HepG2 (cell line): ENCODE measurements around the gene RBBP6. TPM values are rescaled to one million over a fixed set of nuclear protein-coding genes. Genes with fewer than 3 reads are reported as not detected.

Experiments used
- ATAC-seq: fragments of 200-7000 bp; cut with Tn5 transposase; 3 replicates; pipeline ENCODE4 v1.9.1; 2020; ENCODE audit warnings: mild to moderate bottlenecking, moderate library complexity
- BruUV-seq: library from RNA; stranded (reverse); fragments of 400-500 nt; replicated peaks from 2 replicates; lab custom pipeline; 2021; lab: Mats Ljungman, UMichigan
- CTCF ChIA-PET: fragments of 300-600 bp; formaldehyde crosslinking; extraction: SDS; loops from one replicate; lab custom pipeline; 2021; ENCODE audit warnings: low total read pairs, inconsistent platforms, low intra/inter-chr PET ratio; lab: Yijun Ruan, JAX
- POLR2A ChIA-PET: fragments of 350-600 bp; sonication (Branson Sonifier 250); formaldehyde crosslinking; loops from one replicate; lab custom pipeline; 2020; ENCODE audit warnings: antibody characterized with exemption, inconsistent platforms; lab: Yijun Ruan, JAX
- DNase-seq: peaks from one replicate; pipeline ENCODE4 v3.0.0-alpha.2; 2015; ENCODE audit warnings: low spot score
- FAIRE-seq: peaks from 3 replicates; lab custom pipeline; 2011; peaks lifted over from hg19 to GRCh38; lab: Jason Lieb, UNC
- H2AFZ ChIP-seq: one replicate; pipeline ENCODE4 v1.6.1; 2011; ENCODE audit warnings: low read length, inconsistent platforms
- H3K27ac ChIP-seq: fragments of 300-600 bp; 3 replicates; pipeline ENCODE4 v1.8.0; 2011; ENCODE audit warnings: mixed run types, mild to moderate bottlenecking, mixed read lengths, low read length, inconsistent platforms; ENCODE audit not compliant: insufficient read depth; ENCODE audit errors: extremely low read length
- H3K27me3 ChIP-seq, 2 experiments: fragments of 200-600 bp in 1 of 2; 2 replicates in 1 of 2; 3 replicates in 1 of 2; pipeline versions ENCODE4 v1.6.0 to v1.8.0; 2011; ENCODE audit warnings: low read length in 2 of 2, mild to moderate bottlenecking in 2 of 2, moderate library complexity in 2 of 2, inconsistent platforms in 1 of 2; ENCODE audit not compliant: insufficient read depth in 2 of 2, control insufficient read depth in 1 of 2
- H3K36me3 ChIP-seq, 2 experiments: fragments of 200-600 bp in 1 of 2; replicated peaks in 1 of 2; 2 replicates in 1 of 2; 3 replicates in 1 of 2; pipeline versions ENCODE4 v1.5.1 to v1.8.0; 2011; ENCODE audit warnings: low read length in 2 of 2, inconsistent platforms in 1 of 2; ENCODE audit not compliant: insufficient read depth in 2 of 2, control insufficient read depth in 1 of 2
- H3K4me1 ChIP-seq: 2 replicates; pipeline ENCODE4 v1.5.1; 2012; ENCODE audit warnings: low read length, inconsistent platforms; ENCODE audit not compliant: insufficient read depth
- H3K4me2 ChIP-seq: 2 replicates; pipeline ENCODE4 v1.6.0; 2011; ENCODE audit warnings: low read depth, low read length, inconsistent platforms
- H3K4me3 ChIP-seq, 3 experiments: fragments of 200-600 bp in 1 of 3; sonication (generic), shearing (Covaris generic) in 1 of 3; replicated peaks in 1 of 3; 2 replicates each; pipeline ENCODE4 v1.5.1; 2011 to 2016; ENCODE audit warnings: low read length in 3 of 3, inconsistent platforms in 2 of 3, low read depth in 2 of 3, mild to moderate bottlenecking in 2 of 3, control low read depth in 1 of 3, mixed read lengths in 1 of 3; ENCODE audit not compliant: insufficient read depth in 1 of 3
- H3K79me2 ChIP-seq: one replicate; pipeline ENCODE4 v1.6.1; 2011; ENCODE audit warnings: low read length, inconsistent platforms; ENCODE audit not compliant: insufficient read depth
- H3K9ac ChIP-seq: 2 replicates; pipeline ENCODE4 v1.6.0; 2011; ENCODE audit warnings: mild to moderate bottlenecking, low read depth, low read length, inconsistent platforms; ENCODE audit not compliant: insufficient read depth
- H3K9me3 ChIP-seq: 2 replicates; pipeline ENCODE4 v1.5.1; 2012; ENCODE audit warnings: mild to moderate bottlenecking, low read length
- H4K20me1 ChIP-seq: 2 replicates; pipeline ENCODE4 v1.6.0; 2011; ENCODE audit warnings: inconsistent platforms, mild to moderate bottlenecking, low read length, moderate library complexity; ENCODE audit not compliant: insufficient read depth
- SMAD9 ChIP-seq: sonication (generic); formaldehyde crosslinking; IDR thresholded peaks from 2 replicates; pipeline ENCODE4 v1.5.1; 2020; ENCODE audit warnings: mild to moderate bottlenecking, missing genetic modification reagents
- ZNF629 ChIP-seq: sonication (generic); formaldehyde crosslinking; conservative IDR thresholded peaks from 2 replicates; pipeline ENCODE4 v1.5.0; 2020; ENCODE audit warnings: missing genetic modification reagents
- WGBS: methylation state at CpG from one replicate; pipeline ENCODE4 v1.1.6; 2017; ENCODE audit warnings: low lambda C conversion rate; 5-methylcytosine and 5-hydroxymethylcytosine counted together
- in situ Hi-C: cut with HindIII; loops from 2 replicates; pipeline ENCODE4 v1.10.0; 2017; ENCODE audit warnings: low pct_unique_long_range_greater_than_20kb; ENCODE audit not compliant: extremely low pct_ligation_motif_present
- intact Hi-C: fragments of 100-400 bp; cut with micrococcal nuclease; formaldehyde crosslinking; loops from one replicate; pipeline ENCODE4 v1.10.0; 2022; ENCODE audit not compliant: unreplicated experiment
- polyA plus RNA-seq, 8 experiments: library from polyadenylated mRNA; depleted of rRNA in 3 of 8; stranded (reverse) in 7 of 8; unstranded in 1 of 8; fragments of >200 nt; fragmentation: Illumina TruSeq in 4 of 8; extraction: Trizol in 4 of 8; gene quantifications; 2 replicates each; pipeline versions ENCODE4 v1.2.1 to v1.2.3, GENCODE V29; 2011 to 2016; ENCODE audit warnings: low read depth in 4 of 8, missing spikeins in 1 of 8, mixed read lengths in 1 of 8; ENCODE audit not compliant: insufficient read depth in 1 of 8
- total RNA-seq, 5 experiments: library from RNA; depleted of rRNA; stranded (reverse); fragments of >200 nt; fragmentation: Illumina TruSeq; extraction: Trizol; gene quantifications; 2 replicates each; pipeline ENCODE4 v1.2.3, GENCODE V29; 2016; ENCODE audit warnings: low read depth in 1 of 5

The RBBP6 gene
- total and polyA plus RNA-seq, 2 of the 13 experiments (the other 11 are each of a cell fraction or from before 2014, with no cell fraction given): 37.1 to 70.9 TPM

DNA sequence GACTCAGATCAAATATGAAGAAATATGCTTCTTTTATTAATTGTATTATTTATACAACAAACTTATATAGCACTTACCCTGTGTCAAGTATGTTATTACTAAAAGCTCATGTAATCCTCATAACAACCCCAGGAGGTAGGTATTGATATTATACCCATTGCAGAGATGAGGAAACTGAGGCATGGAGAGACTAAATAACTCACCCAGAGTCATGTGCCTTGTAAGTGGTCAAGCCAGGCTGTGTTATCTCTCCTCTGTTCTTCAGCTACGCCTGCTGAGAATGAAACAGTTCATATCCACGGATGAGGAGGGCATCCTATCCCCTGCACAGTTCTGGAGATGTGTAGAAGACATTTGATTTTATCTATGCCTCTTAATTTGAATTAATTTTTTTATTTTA, 78.1 kb downstream of the RBBP6 start:
- no peaks in the 10 kb centered on the region for H4K20me1 ChIP-seq
- no peak overlapping the region for H3K4me3 ChIP-seq
- intact Hi-C loops: no loop called here
- no peaks in the 10 kb centered on the region for H3K4me1 ChIP-seq
- BruUV-seq: no TSS peak
- DNase-seq (no peak), FAIRE-seq (no peak), ATAC-seq (no peak)
- no peaks in the 10 kb centered on the region for H3K79me2 ChIP-seq
- H3K4me2 ChIP-seq: no peak overlapping the region
- in situ Hi-C loops: no loop called here
- TF ChIP-seq ZNF629 (CRISPR knock-in tag) (peak; percentile 80), SMAD9 (CRISPR knock-in tag) (no peak)
- no peak overlapping the region for H2AFZ ChIP-seq
- no peaks in the 10 kb centered on the region for H3K36me3 ChIP-seq
- H3K27ac ChIP-seq: no peak overlapping the region
- 57% methylated on average over 2 of the region's 2 CpGs for WGBS
- CTCF ChIA-PET: no interaction called here
- no peaks in the 10 kb centered on the region for H3K9me3 ChIP-seq
- no peak overlapping the region for H3K9ac ChIP-seq
- no peaks in the 10 kb centered on the region; a peak in 2 of 5 replicates for H3K27me3 ChIP-seq
- POLR2A ChIA-PET: no interaction called here

Other genes with a start within 250 kb of the RBBP6 start
- gene TNRC6A, start 190.1 kb downstream of the RBBP6 start, total RNA-seq (2016; rRNA removed; fragmentation: Illumina TruSeq; extraction: Trizol): 26.7 and 30.9 TPM in 2 replicates
- gene TNRC6A, start 190.1 kb downstream of the RBBP6 start, polyA plus RNA-seq (2011; rRNA removed): 43.6 and 49.2 TPM in 2 replicates